ENCODE data around the gene BNIP2. TPM values are rescaled to one million over a fixed set of nuclear protein-coding genes. Genes with fewer than 3 reads are reported as not detected.

Gene BNIP2
- total and polyA plus RNA-seq, 2 of the 13 experiments (the other 11 are each of a cell fraction or from before 2014, with no cell fraction given): 17.4 to 57.6 TPM

- TF ChIP-seq GRHL1 (CRISPR knock-in tag; conservative IDR thresholded peaks at IDR 0.05): no peak
- TF ChIP-seq KLF16 (CRISPR knock-in tag; IDR thresholded peaks at IDR 0.05): peak in 1 of 2 experiments; percentile 75; a peak in 1 of 4 replicates
- no peak for TF ChIP-seq POLR2AphosphoS2 (IDR thresholded peaks at IDR 0.05; ENCODE audit: low read depth, low read length)
- peak; percentile 42; the same call in 1 of the 2 replicates for TF ChIP-seq HDAC2 (CRISPR knock-in tag; IDR thresholded peaks at IDR 0.05)
- peak; percentile 82 for TF ChIP-seq SALL1 (CRISPR knock-in tag; IDR thresholded peaks at IDR 0.05)
- TF ChIP-seq ATF7 (IDR thresholded peaks at IDR 0.05): no peak
- TF ChIP-seq ATF7 (CRISPR knock-in tag; IDR thresholded peaks at IDR 0.05): 0 out of 2 replicates have a peak, but pooled peaks have one; percentile 28
- TF ChIP-seq ZNF207 (IDR thresholded peaks at IDR 0.05; ENCODE audit: borderline replicate concordance): no peak
- TF ChIP-seq ZMAT3 (CRISPR knock-in tag; conservative IDR thresholded peaks at IDR 0.05): peak; percentile 67; the same call in 1 of the 2 replicates
- TF ChIP-seq, protein P1, sequence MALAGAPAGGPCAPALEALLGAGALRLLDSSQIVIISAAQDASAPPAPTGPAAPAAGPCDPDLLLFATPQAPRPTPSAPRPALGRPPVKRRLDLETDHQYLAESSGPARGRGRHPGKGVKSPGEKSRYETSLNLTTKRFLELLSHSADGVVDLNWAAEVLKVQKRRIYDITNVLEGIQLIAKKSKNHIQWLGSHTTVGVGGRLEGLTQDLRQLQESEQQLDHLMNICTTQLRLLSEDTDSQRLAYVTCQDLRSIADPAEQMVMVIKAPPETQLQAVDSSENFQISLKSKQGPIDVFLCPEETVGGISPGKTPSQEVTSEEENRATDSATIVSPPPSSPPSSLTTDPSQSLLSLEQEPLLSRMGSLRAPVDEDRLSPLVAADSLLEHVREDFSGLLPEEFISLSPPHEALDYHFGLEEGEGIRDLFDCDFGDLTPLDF (CRISPR knock-in tag; IDR thresholded peaks at IDR 0.05): no peak
- TF ChIP-seq CBX2 (IDR thresholded peaks at IDR 0.05; ENCODE audit: low read depth, low read length): no peak
- TF ChIP-seq CBX2 (CRISPR knock-in tag; IDR thresholded peaks at IDR 0.05; ENCODE audit: low read depth): no peak
- TF ChIP-seq ZNF558 (CRISPR knock-in tag; IDR thresholded peaks at IDR 0.05; ENCODE audit: borderline replicate concordance): peak; percentile 79; the same call in 1 of the 2 replicates
- TF ChIP-seq ZBTB39 (CRISPR knock-in tag; IDR thresholded peaks at IDR 0.05): no peak
- TF ChIP-seq ETV5 (CRISPR knock-in tag; IDR thresholded peaks at IDR 0.05; ENCODE audit: borderline replicate concordance): no peak
- no peak; the same call in 1 of the 2 replicates for TF ChIP-seq TIGD3 (CRISPR knock-in tag; IDR thresholded peaks at IDR 0.05; ENCODE audit: borderline replicate concordance)
- no peak; the same call in 1 of the 2 replicates for TF ChIP-seq ZNF614 (CRISPR knock-in tag; IDR thresholded peaks at IDR 0.05; ENCODE audit: borderline replicate concordance)
- no peak for TF ChIP-seq CBX1 (IDR thresholded peaks at IDR 0.05; ENCODE audit: low read depth)
- no peak; the same call in 2 of the 3 replicates for TF ChIP-seq MXI1 (IDR thresholded peaks at IDR 0.05; ENCODE audit: borderline replicate concordance, low read depth, low read length)
- 0 out of 2 replicates have a peak, but pooled peaks have one; percentile 55 for TF ChIP-seq ZBTB3 (CRISPR knock-in tag; IDR thresholded peaks at IDR 0.05; ENCODE audit: borderline replicate concordance, low read depth)
- TF ChIP-seq YEATS4 (CRISPR knock-in tag; IDR thresholded peaks at IDR 0.05; ENCODE audit: borderline replicate concordance): peak; percentile 42; the same call in 1 of the 2 replicates
- TF ChIP-seq MAFK (conservative IDR thresholded peaks at IDR 0.05 in 1 of 2, IDR thresholded peaks at IDR 0.05 in 1 of 2; ENCODE audit: low read length in 2 of 2): no peak
- TF ChIP-seq SIN3A (IDR thresholded peaks at IDR 0.05; ENCODE audit: borderline replicate concordance, low read depth, low read length): no peak
- no peak for TF ChIP-seq EZH2 (conservative IDR thresholded peaks at IDR 0.05; ENCODE audit: low read depth, low read length)
These were observed 32.1 kb downstream of the BNIP2 start, which contains the start of gene GTF2A2 (continued) for GRCh38 chr15:59656897-59657634.
